Measurements from ENCODE around the gene NOL4L. TPM values are rescaled to one million over a fixed set of nuclear protein-coding genes. Genes with fewer than 3 reads are reported as not detected.

Gene NOL4L, protein sequence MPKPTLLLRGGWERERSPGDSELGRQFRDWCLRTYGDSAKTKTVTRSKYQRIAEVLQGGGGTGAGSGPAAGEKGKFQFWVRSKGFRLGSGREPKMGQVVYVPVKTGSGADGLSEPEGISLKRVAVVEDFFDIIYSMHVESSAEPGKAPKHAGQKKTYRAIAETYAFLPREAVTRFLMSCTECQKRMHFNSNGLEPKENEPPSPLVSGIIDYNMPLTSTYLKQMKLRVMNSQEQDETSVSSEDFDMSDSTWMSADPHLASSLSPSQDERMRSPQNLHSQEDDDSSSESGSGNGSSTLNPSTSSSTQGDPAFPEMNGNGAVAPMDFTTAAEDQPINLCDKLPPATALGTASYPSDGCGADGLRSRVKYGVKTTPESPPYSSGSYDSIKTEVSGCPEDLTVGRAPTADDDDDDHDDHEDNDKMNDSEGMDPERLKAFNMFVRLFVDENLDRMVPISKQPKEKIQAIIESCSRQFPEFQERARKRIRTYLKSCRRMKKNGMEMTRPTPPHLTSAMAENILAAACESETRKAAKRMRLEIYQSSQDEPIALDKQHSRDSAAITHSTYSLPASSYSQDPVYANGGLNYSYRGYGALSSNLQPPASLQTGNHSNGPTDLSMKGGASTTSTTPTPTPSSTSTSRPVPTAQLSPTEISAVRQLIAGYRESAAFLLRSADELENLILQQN
- polyA plus RNA-seq (2013) = 38.6 and 40.8 TPM in 2 replicates

DNA sequence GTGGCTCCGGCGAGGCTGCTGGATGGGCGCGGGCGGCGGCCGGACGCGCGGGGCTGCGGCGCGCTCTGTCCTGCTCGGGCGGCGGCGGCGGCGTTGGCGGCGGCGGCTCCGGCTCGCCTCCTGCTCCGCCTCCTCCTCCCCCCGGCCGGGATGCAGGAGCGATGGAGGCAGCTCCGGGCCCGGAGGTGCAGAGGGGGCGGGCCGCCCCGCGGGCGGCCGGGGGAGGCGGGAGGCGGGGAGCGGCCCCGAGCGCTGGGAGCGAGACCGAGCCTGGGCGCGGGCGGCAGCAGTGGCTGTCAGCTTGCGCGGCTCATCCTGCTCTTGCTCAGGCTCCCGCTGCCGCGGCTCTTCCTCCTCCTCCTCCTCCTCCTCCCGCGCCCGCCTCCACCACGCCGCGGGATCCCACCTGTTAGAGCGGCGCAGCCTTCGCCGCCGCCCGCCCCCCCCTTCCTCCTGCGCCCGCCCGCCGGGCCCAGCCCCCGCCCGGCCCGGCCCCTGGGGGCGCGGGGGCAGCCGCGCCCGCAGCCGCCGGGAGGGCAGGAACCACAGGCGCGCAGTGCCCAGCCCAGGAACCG, at the start of gene NOL4L:
TSS of gene NOL4L (minus strand) at position 323 of the 575 bp plus-strand sequence. CDS start 443 bp downstream, outside the sequence.
- Histone ChIP-seq H3K4me3 (ENCODE audit: low read depth, low read length) (peak within 1 kb of the TSS; percentile 77), H3K4me1 (ENCODE audit: control insufficient read depth in 1 of 2, insufficient read depth in 2 of 2, low read length in 2 of 2) (peaks cover 4 to 9% of the 10 kb centered on the region in 2 experiments), H3K18ac (ENCODE audit: low read length) (peak within 1 kb of the TSS; percentile 84), H2BK12ac (ENCODE audit: low read length) (peak within 1 kb of the TSS; percentile 15), H3K4ac (ENCODE audit: low read depth, low read length) (peak within 1 kb of the TSS; percentile 52), H3K23ac (ENCODE audit: low read length) (no peak within 1 kb of the TSS), H4K12ac (ENCODE audit: low read depth, low read length) (no peak within 1 kb of the TSS), H2AFZ (ENCODE audit: insufficient read depth, low read length, poor library complexity) (peak within 1 kb of the TSS; percentile 37), H2AK5ac (ENCODE audit: low read length) (no peak within 1 kb of the TSS), H3K9me3 (ENCODE audit: insufficient read depth, low read depth, low read length) (peaks cover 6% of the 10 kb centered on the region), H3K4me2 (ENCODE audit: low read length) (peak within 1 kb of the TSS; percentile 100), H3K9ac (ENCODE audit: low read length) (peak within 1 kb of the TSS; percentile 27), H4K8ac (ENCODE audit: low read depth, low read length) (peak within 1 kb of the TSS; percentile 73), H2BK120ac (ENCODE audit: insufficient read depth, low read length, poor library complexity) (peak within 1 kb of the TSS; percentile 56), H2BK5ac (ENCODE audit: low read depth, low read length, poor library complexity) (no peak within 1 kb of the TSS), H3K79me2 (ENCODE audit: control insufficient read depth, insufficient read depth, low read length, poor library complexity) (peaks cover 2% of the 10 kb centered on the region), H3K14ac (ENCODE audit: low read length) (peak within 1 kb of the TSS; percentile 56), H3K27ac (ENCODE audit: low read depth, low read length) (no peak within 1 kb of the TSS), H3K36me3 (ENCODE audit: control insufficient read depth in 1 of 2, insufficient read depth in 2 of 2, low read length in 2 of 2) (no peaks in the 10 kb centered on the region), H3K27me3 (ENCODE audit: insufficient read depth, low read length) (peaks cover 24% of the 10 kb centered on the region), H4K91ac (ENCODE audit: low read depth, low read length) (peak within 1 kb of the TSS; percentile 80), H3K79me1 (ENCODE audit: low read length) (peaks cover 8% of the 10 kb centered on the region)
- peak in 1 of 2 donors; percentile 29 for DNase-seq
- WGBS (ENCODE audit: extremely low coverage, insufficient coverage, insufficient read length) = no CpG with 5 or more reads among the region's 80 CpGs

DNA sequence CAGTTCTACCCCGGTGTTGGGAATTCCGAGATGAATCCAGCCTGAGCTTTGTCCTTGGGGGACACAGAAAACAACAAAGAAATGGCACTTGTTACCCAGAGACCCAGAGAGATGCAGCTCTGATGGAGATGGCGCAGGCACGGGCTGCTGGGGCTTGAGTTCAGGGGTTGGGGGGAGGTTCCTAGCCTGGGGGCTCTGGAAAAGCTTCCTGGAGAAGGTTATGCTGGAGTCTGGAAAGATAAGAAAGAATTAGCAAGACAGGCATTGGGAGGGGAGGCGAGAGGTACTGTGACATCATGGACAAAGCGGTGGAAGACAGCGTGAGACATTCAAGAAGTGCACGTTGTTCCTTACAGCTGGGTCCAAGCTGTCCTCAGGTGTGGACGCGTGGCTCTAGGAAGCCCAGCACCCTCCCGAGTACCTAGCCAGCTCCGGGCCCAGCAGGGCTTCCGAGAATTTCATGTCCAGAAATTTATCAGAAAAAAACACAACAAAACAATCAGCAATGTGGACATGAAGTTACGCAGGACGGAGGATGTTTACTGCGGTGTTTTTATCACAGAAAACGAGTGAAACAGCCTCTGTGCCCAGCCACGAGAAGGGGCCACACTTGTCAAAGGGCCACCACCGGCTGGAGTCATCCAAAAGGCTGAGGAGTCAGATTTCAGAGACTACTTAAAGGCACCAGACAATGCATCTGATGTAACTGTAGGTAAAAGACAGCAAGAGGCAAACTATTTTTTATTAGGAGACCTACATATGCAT, 49.1 kb upstream of the NOL4L start:
- Histone ChIP-seq H3K9ac (ENCODE audit: low read length) (no peak overlapping the region), H3K79me1 (ENCODE audit: low read length) (peaks cover 2% of the 10 kb centered on the region), H2AFZ (ENCODE audit: insufficient read depth, low read length, poor library complexity) (no peak overlapping the region), H2BK12ac (ENCODE audit: low read length) (no peak overlapping the region), H3K79me2 (ENCODE audit: control insufficient read depth, insufficient read depth, low read length, poor library complexity) (no peaks in the 10 kb centered on the region), H3K27ac (ENCODE audit: low read depth, low read length) (no peak overlapping the region), H3K9me3 (ENCODE audit: insufficient read depth, low read depth, low read length) (peaks cover 6% of the 10 kb centered on the region), H2BK120ac (ENCODE audit: insufficient read depth, low read length, poor library complexity) (no peak overlapping the region), H2BK5ac (ENCODE audit: low read depth, low read length, poor library complexity) (no peak overlapping the region), H2AK5ac (ENCODE audit: low read length) (no peak overlapping the region), H4K12ac (ENCODE audit: low read depth, low read length) (no peak overlapping the region), H3K4me1 (ENCODE audit: control insufficient read depth in 1 of 2, insufficient read depth in 2 of 2, low read length in 2 of 2) (peaks cover 0 to 9% of the 10 kb centered on the region in 2 experiments), H3K4me2 (ENCODE audit: low read length) (no peak overlapping the region), H3K18ac (ENCODE audit: low read length) (no peak overlapping the region), H3K14ac (ENCODE audit: low read length) (no peak overlapping the region), H3K23ac (ENCODE audit: low read length) (no peak overlapping the region), H3K27me3 (ENCODE audit: insufficient read depth, low read length) (no peaks in the 10 kb centered on the region), H3K4ac (ENCODE audit: low read depth, low read length) (no peak overlapping the region), H4K8ac (ENCODE audit: low read depth, low read length) (no peak overlapping the region), H4K91ac (ENCODE audit: low read depth, low read length) (no peak overlapping the region), H3K36me3 (ENCODE audit: control insufficient read depth in 1 of 2, insufficient read depth in 2 of 2, low read length in 2 of 2) (no peaks in the 10 kb centered on the region), H3K4me3 (ENCODE audit: low read depth, low read length) (no peak overlapping the region)
- no peak for DNase-seq
- WGBS (ENCODE audit: extremely low coverage, insufficient coverage, insufficient read length) = no CpG with 5 or more reads among the region's 19 CpGs

DNA sequence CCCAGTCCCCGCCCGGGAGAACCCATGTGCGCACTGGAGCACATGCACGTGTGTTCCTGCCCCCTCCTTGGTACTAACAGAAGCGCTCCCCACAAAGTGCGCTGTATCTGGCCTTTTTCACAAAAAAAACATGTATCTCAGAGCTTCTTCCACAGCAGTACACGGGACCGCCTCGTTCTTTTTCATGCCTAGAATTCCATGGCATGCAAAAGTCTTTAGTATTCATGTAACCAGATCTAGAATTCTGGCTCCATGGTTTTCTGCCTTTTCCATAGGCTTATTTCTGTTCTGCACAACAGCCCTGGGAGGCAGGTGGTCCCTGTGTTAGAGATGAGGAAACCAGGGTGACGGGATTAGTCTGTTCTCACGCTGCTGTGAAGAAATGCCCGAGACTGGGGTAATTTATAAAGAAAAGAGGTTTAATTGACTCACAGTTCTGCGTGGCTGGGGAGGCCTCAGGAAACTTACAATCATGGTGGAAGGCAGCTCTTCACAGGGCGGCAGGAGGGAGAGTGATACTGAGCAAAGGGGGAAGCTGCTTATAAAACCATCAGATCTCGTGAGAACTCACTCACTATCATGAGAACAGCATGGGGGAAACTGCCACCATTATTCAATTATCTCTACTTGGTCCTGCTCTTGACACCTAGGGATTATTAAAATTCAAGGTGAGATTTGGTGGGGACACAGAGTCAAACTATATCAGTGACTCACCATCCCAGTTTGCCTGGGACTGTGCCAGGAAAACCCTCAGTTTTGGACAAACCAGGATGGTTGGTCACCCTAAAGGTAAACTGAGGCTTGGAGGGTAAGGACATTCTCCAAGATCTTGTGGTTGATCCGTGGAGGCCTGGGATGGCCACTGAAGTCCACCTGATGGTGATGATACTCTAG, 47.6 kb upstream of the NOL4L start:
- Histone ChIP-seq H4K91ac (ENCODE audit: low read depth, low read length) (no peak overlapping the region), H2AK5ac (ENCODE audit: low read length) (no peak overlapping the region), H3K4me3 (ENCODE audit: low read depth, low read length) (no peak overlapping the region), H2BK120ac (ENCODE audit: insufficient read depth, low read length, poor library complexity) (no peak overlapping the region), H4K8ac (ENCODE audit: low read depth, low read length) (no peak overlapping the region), H3K9me3 (ENCODE audit: insufficient read depth, low read depth, low read length) (peaks cover 4% of the 10 kb centered on the region), H3K27ac (ENCODE audit: low read depth, low read length) (no peak overlapping the region), H3K14ac (ENCODE audit: low read length) (no peak overlapping the region), H4K12ac (ENCODE audit: low read depth, low read length) (no peak overlapping the region), H3K79me1 (ENCODE audit: low read length) (peaks cover 4% of the 10 kb centered on the region), H2BK12ac (ENCODE audit: low read length) (no peak overlapping the region), H2BK5ac (ENCODE audit: low read depth, low read length, poor library complexity) (no peak overlapping the region), H3K9ac (ENCODE audit: low read length) (no peak overlapping the region), H3K79me2 (ENCODE audit: control insufficient read depth, insufficient read depth, low read length, poor library complexity) (no peaks in the 10 kb centered on the region), H3K23ac (ENCODE audit: low read length) (no peak overlapping the region), H3K4me2 (ENCODE audit: low read length) (no peak overlapping the region), H3K27me3 (ENCODE audit: insufficient read depth, low read length) (no peaks in the 10 kb centered on the region), H3K4me1 (ENCODE audit: control insufficient read depth in 1 of 2, insufficient read depth in 2 of 2, low read length in 2 of 2) (peaks cover 1 to 9% of the 10 kb centered on the region in 2 experiments), H3K36me3 (ENCODE audit: control insufficient read depth in 1 of 2, insufficient read depth in 2 of 2, low read length in 2 of 2) (no peaks in the 10 kb centered on the region), H2AFZ (ENCODE audit: insufficient read depth, low read length, poor library complexity) (no peak overlapping the region), H3K4ac (ENCODE audit: low read depth, low read length) (no peak overlapping the region), H3K18ac (ENCODE audit: low read length) (no peak overlapping the region)
- no CpG with 5 or more reads among the region's 16 CpGs for WGBS (ENCODE audit: extremely low coverage, insufficient coverage, insufficient read length)
- DNase-seq = no peak
